ENCODE measurements around the gene FLNB. TPM values are rescaled to one million over a fixed set of nuclear protein-coding genes. Genes with fewer than 3 reads are reported as not detected.

The FLNB gene
- total and polyA plus RNA-seq, 9 of the 15 experiments (the other 6 are each of a cell fraction or from before 2014, with no cell fraction given): 9.4 to 48.1 (median 25.6) TPM

DNA sequence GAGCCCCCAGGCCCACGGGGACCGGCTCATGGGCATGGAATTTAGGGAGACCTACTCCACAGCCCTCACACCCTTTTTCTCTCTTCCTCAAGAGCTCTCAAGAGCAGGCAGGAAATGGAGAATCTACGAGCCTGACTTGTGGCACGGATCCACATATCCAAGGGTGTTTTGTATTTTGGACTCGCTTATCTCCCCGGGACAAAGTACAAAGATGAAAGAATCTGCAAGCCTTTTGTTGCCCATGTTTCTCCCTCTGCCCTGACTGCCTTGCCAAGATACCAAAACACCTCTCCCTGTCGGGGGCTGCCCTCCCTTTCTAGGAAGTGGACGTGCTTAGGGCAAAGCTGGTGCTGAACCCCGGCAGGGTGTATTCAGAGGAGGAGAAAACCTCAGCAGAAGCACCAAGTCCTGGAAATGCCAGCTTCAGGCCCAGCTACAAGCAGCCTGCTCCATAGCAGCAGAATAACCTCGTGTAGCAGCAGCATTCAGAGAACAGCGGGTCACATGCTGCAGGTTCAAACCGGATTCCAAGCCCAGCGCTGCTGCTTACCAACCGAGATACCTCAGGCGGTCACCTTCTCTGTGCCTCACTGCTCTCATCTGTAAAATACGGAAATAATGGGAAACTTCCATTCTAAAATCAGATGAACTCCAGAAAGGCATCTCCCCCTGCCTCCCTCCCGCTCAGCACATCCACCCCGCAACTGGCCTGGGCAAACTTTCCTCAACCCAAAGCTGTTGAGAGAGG lies 167.4 kb downstream of the FLNB start (continued):
- TF ChIP-seq, protein P1, sequence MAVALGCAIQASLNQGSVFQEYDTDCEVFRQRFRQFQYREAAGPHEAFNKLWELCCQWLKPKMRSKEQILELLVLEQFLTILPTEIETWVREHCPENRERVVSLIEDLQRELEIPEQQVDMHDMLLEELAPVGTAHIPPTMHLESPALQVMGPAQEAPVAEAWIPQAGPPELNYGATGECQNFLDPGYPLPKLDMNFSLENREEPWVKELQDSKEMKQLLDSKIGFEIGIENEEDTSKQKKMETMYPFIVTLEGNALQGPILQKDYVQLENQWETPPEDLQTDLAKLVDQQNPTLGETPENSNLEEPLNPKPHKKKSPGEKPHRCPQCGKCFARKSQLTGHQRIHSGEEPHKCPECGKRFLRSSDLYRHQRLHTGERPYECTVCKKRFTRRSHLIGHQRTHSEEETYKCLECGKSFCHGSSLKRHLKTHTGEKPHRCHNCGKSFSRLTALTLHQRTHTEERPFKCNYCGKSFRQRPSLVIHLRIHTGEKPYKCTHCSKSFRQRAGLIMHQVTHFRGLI (CRISPR knock-in tag; IDR thresholded peaks at IDR 0.05): no peak
- TF ChIP-seq, protein P2, sequence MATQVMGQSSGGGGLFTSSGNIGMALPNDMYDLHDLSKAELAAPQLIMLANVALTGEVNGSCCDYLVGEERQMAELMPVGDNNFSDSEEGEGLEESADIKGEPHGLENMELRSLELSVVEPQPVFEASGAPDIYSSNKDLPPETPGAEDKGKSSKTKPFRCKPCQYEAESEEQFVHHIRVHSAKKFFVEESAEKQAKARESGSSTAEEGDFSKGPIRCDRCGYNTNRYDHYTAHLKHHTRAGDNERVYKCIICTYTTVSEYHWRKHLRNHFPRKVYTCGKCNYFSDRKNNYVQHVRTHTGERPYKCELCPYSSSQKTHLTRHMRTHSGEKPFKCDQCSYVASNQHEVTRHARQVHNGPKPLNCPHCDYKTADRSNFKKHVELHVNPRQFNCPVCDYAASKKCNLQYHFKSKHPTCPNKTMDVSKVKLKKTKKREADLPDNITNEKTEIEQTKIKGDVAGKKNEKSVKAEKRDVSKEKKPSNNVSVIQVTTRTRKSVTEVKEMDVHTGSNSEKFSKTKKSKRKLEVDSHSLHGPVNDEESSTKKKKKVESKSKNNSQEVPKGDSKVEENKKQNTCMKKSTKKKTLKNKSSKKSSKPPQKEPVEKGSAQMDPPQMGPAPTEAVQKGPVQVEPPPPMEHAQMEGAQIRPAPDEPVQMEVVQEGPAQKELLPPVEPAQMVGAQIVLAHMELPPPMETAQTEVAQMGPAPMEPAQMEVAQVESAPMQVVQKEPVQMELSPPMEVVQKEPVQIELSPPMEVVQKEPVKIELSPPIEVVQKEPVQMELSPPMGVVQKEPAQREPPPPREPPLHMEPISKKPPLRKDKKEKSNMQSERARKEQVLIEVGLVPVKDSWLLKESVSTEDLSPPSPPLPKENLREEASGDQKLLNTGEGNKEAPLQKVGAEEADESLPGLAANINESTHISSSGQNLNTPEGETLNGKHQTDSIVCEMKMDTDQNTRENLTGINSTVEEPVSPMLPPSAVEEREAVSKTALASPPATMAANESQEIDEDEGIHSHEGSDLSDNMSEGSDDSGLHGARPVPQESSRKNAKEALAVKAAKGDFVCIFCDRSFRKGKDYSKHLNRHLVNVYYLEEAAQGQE (IDR thresholded peaks at IDR 0.05; ENCODE audit: borderline replicate concordance): peak; percentile 40; the same call in 1 of the 2 replicates
- TF ChIP-seq, protein P2 (CRISPR knock-in tag; IDR thresholded peaks at IDR 0.05; ENCODE audit: low read depth): no peak
- TF ChIP-seq TEAD2 (tag; IDR thresholded peaks at IDR 0.05) (no peak), ZKSCAN8 (CRISPR knock-in tag; IDR thresholded peaks at IDR 0.05) (no peak), L3MBTL2 (IDR thresholded peaks at IDR 0.05) (peak; percentile 45; the same call in 1 of the 2 replicates), TRIM24 (IDR thresholded peaks at IDR 0.05) (no peak)
- TF ChIP-seq, protein P3, sequence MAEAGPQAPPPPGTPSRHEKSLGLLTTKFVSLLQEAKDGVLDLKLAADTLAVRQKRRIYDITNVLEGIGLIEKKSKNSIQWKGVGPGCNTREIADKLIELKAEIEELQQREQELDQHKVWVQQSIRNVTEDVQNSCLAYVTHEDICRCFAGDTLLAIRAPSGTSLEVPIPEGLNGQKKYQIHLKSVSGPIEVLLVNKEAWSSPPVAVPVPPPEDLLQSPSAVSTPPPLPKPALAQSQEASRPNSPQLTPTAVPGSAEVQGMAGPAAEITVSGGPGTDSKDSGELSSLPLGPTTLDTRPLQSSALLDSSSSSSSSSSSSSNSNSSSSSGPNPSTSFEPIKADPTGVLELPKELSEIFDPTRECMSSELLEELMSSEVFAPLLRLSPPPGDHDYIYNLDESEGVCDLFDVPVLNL (CRISPR knock-in tag; IDR thresholded peaks at IDR 0.05; ENCODE audit: low read depth): no peak
- TF ChIP-seq, protein P4, sequence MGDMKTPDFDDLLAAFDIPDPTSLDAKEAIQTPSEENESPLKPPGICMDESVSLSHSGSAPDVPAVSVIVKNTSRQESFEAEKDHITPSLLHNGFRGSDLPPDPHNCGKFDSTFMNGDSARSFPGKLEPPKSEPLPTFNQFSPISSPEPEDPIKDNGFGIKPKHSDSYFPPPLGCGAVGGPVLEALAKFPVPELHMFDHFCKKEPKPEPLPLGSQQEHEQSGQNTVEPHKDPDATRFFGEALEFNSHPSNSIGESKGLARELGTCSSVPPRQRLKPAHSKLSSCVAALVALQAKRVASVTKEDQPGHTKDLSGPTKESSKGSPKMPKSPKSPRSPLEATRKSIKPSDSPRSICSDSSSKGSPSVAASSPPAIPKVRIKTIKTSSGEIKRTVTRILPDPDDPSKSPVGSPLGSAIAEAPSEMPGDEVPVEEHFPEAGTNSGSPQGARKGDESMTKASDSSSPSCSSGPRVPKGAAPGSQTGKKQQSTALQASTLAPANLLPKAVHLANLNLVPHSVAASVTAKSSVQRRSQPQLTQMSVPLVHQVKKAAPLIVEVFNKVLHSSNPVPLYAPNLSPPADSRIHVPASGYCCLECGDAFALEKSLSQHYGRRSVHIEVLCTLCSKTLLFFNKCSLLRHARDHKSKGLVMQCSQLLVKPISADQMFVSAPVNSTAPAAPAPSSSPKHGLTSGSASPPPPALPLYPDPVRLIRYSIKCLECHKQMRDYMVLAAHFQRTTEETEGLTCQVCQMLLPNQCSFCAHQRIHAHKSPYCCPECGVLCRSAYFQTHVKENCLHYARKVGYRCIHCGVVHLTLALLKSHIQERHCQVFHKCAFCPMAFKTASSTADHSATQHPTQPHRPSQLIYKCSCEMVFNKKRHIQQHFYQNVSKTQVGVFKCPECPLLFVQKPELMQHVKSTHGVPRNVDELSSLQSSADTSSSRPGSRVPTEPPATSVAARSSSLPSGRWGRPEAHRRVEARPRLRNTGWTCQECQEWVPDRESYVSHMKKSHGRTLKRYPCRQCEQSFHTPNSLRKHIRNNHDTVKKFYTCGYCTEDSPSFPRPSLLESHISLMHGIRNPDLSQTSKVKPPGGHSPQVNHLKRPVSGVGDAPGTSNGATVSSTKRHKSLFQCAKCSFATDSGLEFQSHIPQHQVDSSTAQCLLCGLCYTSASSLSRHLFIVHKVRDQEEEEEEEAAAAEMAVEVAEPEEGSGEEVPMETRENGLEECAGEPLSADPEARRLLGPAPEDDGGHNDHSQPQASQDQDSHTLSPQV (IDR thresholded peaks at IDR 0.05): peak; percentile 50; the same call in 1 of the 2 replicates

All from K562 (cell line).